Activated CD8-positive, alpha-beta memory T cell treated with anti-CD3 and anti-CD28 coated beads for 24 hours (primary cell): ENCODE data around the gene TRIM67.
"Not testable (repeated sequence)": the region's sequence is repeated elsewhere in the genome, so short reads cannot be mapped to it uniquely, and the experiment has no call there.

Source experiments
- DNase-seq: peaks from one replicate; pipeline ENCODE4 v3.0.0-alpha.2; 2020

TRIM67 gene

GRCh38 chr1:231209531-231209930 lies 47.7 kb downstream of the TRIM67 start:
- no peak for DNase-seq

- DNase-seq = no peak
Measured at GRCh38 chr1:231210126-231210525, 48.3 kb downstream of the TRIM67 start.

DNA sequence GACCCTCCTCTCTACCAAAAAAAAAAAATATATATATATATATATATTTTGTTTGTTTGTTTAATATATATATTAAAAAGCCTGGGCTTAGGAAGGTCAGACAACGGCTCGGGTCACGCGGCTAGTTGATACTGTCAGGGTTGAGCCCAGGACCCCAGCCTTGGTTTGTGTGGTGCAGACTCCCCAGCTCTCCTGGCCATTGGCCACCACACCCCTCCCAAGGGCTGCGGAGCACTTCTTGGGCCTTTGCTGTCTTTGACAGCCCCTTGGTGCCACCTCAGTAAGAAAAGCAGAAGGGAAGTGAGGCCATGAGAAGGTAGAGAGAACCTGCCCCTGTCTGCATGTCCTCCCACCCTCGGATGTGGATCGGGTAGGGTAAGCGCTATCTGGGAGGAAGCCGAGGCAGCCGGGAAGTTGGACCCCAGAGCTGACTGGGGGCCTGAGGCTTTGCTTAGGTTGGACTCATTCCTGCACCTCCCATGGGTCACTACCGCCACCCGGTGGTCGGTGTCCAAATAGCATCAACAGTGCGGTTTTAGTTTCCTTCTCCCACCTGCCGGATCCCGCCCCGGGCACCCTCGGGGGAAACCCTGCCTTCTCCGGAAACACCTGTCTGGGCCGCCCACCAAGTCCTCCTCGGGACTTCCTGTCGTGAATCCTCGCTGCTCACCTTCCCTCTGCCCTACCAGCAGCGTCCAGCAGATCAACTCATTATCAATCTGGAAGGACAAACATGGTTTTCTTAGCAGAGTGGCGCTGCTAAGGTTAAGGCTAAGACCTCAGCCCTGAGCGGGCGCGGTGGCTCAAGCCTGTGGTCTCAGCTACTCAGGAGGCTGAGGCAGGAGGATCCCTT lies 49.4 kb downstream of the TRIM67 start:
- DNase-seq = peak; percentile 98

DNA sequence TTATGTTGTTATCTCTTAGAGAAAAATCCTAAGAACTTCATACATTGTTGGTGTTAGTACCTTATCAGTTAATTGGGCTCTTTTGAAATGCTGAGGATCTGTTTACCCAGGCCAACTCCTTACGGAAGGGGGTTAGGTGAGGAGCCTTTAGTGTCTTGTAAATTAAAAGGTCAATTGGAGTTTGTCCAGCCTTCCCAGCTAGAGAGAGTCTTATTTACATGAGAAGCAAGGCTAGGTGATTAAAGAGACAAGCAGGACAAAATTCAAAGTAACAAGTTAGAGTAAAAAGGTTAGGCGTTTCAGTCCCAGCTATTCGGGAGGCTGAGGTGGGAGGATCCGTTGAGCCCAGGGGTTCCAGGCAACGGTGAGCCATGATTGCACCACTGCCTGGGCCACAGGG lies 50.4 kb downstream of the TRIM67 start:
- DNase-seq = not testable (repeated sequence)

- no peak for DNase-seq
Measured at GRCh38 chr1:231213831-231214573, 52.1 kb downstream of the TRIM67 start.

- peak; percentile 63 for DNase-seq
Measured at GRCh38 chr1:231214918-231215680, 53.2 kb downstream of the TRIM67 start.

DNA sequence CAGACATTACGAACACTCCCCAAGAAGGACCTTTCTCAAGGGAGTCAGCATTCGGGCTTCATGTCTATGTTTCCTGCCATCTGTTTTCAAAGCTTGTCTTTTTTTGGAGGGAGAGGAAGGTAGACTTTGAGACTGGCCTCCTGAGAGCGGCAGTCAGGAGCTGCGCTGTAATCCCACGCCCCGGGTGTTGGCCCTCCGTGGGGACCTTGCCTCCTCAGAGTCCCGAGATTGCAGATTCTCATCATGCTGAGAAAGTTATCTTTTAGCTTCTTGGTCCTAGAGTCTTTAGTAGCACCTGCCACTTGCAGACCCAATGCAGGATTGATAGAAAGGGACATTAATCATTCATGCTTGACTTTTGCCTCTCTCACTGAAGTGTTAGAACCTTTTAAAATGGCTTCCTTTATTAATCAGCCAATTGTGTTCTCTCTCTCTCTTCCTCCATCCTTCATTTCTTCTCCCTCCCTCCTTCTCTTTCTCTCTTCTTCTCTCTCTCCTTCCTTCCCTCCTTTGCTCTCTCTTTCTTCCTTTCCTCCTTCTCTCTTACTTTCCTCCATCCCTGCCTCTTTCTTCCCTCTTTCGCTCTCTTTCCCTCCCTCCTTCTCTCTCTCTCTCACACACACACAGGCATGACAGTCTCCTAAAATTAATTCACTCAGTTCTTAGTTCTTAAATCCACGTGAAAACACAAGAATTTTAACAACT lies 54.0 kb downstream of the TRIM67 start:
- no peak for DNase-seq

DNA sequence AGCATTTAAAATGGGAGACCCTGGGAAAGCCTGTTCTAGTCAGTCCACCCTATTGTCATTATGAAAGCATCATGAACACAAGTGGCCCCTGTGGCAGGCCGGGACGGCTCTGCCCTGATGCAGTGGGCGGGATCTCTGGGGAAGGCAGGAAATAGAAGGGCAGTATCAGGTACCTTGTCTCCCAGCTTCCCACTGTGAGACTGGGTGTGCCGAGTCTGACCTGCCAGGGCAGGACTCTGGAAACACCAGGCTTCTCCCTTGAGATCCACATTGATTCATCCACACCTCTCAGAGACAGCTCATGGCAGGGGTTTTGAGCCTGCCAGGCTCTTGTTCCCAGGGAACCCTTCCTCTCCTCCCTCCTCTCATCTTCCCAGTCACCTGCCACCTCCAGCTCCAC lies 54.6 kb downstream of the TRIM67 start:
- no peak for DNase-seq

GRCh38 chr1:231217056-231217455 lies 55.2 kb downstream of the TRIM67 start:
- DNase-seq = no peak

DNA sequence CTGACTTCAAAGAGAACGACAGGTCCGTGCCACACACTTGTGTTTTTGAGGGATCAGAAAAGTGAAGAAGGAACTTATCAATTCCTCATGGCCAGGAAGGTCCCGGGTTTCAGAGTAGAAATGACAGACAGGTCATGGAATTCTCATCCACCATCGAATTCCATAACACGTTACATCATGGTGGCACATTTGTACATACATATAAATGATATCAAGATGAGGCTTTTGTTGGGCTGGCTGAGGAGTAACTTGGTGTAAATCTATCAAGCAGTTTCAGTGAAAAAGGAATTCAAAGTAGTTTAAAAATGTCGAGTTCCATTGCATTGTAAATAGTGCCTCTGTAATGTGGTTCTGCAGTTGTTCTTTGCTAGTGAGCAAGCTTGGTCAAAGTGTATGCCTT lies 56.2 kb downstream of the TRIM67 start:
- DNase-seq = no peak

GRCh38 chr1:231219422-231220401 lies 57.9 kb downstream of the TRIM67 start:
- DNase-seq = no peak

DNA sequence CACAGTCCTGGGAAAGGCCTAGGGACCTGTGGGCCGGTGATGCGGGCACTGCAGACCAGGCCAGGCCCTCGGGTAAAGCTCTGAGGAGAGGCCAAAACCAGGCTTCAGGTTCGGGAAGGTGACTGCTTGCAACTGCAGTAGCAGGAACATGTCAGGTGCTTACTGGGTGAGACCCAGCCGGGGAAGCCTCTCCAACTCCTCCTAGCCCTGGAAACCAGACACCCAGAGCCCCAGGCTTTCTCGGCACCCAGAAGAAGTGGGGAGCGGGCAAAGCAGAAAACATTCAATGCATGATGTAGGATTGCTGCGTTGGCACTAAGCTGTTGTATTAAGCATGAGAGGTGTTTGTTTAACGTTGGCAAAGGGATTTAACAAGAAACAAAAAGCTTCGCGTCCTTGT lies 58.9 kb downstream of the TRIM67 start:
- no peak for DNase-seq

GRCh38 chr1:231226156-231226555 lies 64.3 kb downstream of the TRIM67 start:
- DNase-seq = no peak

DNA sequence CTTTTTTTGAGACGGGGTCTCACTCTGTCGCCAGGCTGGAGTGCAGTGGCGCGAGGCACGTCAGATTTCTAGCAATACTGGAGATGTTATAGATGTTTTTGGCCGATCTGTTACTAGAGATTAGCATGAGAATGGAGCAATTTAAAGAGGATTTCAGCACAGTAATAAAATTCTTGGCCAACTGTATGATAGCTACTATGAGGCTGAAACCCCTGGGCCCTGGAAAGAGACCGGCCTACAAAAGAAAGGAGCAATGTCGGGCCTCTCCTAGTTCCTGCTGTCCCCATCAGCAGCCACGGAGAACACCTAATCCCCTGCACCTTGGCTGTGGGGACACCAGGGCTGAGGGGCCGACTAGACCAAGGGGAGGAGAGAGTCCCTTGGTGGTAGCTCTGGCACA lies 69.7 kb downstream of the TRIM67 start:
- no peak for DNase-seq

DNA sequence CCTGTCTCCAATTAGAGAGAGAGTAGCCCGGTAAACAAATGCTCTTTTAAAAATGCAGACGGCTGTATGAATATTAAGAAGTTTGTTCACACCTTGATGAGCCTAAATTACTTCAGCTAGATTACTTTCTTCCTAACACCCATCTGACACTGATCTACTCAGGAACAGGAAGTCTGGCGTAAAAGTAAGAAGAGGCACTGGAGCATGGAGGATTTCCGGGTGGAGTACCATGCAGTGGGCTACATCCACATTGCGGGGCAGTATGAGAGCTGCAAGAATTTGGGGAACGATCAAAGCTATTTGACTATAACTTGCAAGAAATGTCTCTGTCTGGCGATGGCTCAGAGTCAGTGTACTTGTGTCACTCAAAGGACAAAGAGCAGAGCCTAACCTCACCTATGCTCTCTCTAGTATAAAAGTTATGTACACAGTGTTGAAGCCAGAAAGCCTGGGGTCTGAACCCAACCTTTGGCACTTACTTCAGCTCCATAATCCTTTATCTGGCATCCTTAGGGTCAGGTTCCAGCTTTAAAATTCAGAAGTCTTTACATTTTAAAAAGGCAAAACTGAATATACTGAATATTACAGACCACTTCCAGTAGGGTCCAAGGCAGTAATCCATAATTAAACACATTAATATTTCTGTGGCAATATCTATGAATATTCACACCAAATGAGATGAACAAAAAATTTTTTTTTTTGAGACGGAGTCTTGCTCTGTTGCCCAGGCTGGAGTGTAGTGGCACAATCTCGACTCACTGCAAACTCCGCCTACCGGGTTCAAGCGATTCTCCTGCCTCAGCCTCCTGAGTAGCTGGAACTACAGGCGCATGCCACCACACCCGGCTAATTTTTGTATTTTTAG lies 71.2 kb downstream of the TRIM67 start:
- no peak for DNase-seq

GRCh38 chr1:231233735-231234417 lies 72.0 kb downstream of the TRIM67 start:
- no peak for DNase-seq

DNA sequence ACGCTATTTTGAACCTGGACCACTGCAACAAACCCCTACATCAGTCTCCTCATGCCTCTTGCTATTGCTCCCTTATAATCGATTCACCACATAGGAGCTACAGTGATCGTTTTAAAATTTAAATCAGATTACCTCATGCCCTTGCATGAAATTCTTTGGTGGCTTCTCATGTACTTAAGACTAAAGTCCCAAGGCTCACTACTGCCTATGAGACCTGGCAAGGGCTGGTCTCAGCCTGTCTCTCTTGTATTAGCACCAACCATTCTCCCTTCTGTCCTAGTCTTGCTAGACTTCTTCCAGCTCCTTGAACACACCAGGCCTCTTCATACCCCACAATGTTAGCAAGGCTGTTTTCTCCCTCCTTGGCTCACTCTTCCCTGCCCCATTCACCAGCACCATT lies 72.6 kb downstream of the TRIM67 start:
- no peak for DNase-seq

DNA sequence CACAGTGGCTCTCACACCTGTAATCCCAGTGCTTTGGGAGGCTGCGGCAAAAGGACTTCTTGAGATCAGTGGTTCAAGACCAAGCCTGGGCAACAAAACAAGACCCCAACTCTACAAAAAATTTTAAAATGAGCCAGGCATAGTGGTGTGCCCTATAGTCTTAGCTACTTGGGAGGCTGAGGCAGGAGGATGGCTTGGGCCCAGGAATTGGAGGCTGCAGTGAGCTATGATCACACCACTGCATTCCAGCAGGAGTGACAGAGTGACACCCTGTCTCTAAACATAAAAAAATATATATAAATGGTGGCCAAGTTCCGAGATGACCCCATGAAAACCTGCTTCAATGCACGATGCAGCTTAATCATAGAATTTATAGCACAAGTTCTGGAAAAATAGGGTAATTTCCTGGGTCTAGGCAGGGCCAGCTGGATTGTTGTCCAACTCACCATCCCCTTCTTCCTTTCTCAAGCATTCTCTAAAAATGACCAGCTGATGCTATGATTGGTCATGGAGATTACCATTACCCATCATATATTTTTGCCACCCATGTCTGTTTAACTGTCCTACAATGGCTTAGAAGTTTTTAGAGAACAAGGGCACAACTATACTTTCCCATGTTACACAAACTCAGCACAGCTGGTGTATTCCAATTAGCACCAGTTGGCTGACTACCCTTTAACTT lies 73.8 kb downstream of the TRIM67 start:
- no peak for DNase-seq

DNA sequence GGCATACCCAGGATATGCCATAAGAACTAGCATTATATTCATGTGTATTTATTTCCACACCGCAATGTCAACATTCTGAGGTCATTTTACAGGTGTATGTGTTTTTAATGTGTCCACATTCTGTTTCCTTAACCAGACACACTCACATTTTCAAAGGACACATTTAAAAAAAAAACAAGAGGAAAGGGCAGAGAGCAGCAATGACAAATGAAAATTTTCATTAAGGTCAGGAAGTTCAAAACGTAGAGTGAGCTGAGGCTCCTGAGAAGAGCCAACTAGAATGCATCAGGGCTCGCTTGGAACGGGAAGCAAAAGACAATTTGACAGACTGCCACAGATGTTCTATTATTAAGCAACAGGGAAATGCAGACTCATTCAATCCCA lies 74.3 kb downstream of the TRIM67 start:
- no peak for DNase-seq
